ENCODE data around the gene SSBP4.

Gene SSBP4

GRCh38 chr19:18440936-18441803 is 22.0 kb downstream of the SSBP4 start:
- DNase-seq (ENCODE audit: low read depth), result no peak
- no peak overlapping the region for H3K4me3 ChIP-seq (ENCODE audit: low read depth, low read length)

- DNase-seq (ENCODE audit: low read depth), result no peak
- no peak overlapping the region for H3K4me3 ChIP-seq (ENCODE audit: low read depth, low read length)
Observed at GRCh38 chr19:18441804-18442788, 22.9 kb downstream of the SSBP4 start.

GRCh38 chr19:18442941-18443340 is 23.7 kb downstream of the SSBP4 start:
- H3K4me3 ChIP-seq (ENCODE audit: low read depth, low read length), result no peak overlapping the region
- DNase-seq (ENCODE audit: low read depth), result no peak

- no peak for DNase-seq (ENCODE audit: low read depth)
- H3K4me3 ChIP-seq (ENCODE audit: low read depth, low read length), result no peak overlapping the region
Observed at GRCh38 chr19:18443406-18443805, 24.2 kb downstream of the SSBP4 start.

GRCh38 chr19:18443831-18444230 is 24.6 kb downstream of the SSBP4 start:
- DNase-seq (ENCODE audit: low read depth), result no peak
- no peak overlapping the region for H3K4me3 ChIP-seq (ENCODE audit: low read depth, low read length)

- no peak overlapping the region for H3K4me3 ChIP-seq (ENCODE audit: low read depth, low read length)
Observed at GRCh38 chr19:18444513-18444912, 25.3 kb downstream of the SSBP4 start.

GRCh38 chr19:18445262-18445948 is 26.2 kb downstream of the SSBP4 start:
- H3K4me3 ChIP-seq (ENCODE audit: low read depth, low read length), result no peak overlapping the region
- no peak for DNase-seq (ENCODE audit: low read depth)

More at GRCh38 chr19:18444513-18444912, 25.3 kb downstream of the SSBP4 start:
- no peak for DNase-seq (ENCODE audit: low read depth)

- DNase-seq (ENCODE audit: low read depth), result no peak
- H3K4me3 ChIP-seq (ENCODE audit: low read depth, low read length), result no peak overlapping the region
Observed at GRCh38 chr19:18446145-18446810, 27.1 kb downstream of the SSBP4 start.

- no peak for DNase-seq (ENCODE audit: low read depth)
Observed at GRCh38 chr19:18446811-18447359, 27.7 kb downstream of the SSBP4 start.

GRCh38 chr19:18449552-18449951 is 30.4 kb downstream of the SSBP4 start:
- no peak for DNase-seq (ENCODE audit: low read depth)
- H3K4me3 ChIP-seq (ENCODE audit: low read depth, low read length), result no peak overlapping the region

More at GRCh38 chr19:18446811-18447359, 27.7 kb downstream of the SSBP4 start:
- no peak overlapping the region for H3K4me3 ChIP-seq (ENCODE audit: low read depth, low read length)

- no peak overlapping the region for H3K4me3 ChIP-seq (ENCODE audit: low read depth, low read length)
- DNase-seq (ENCODE audit: low read depth), result no peak
Observed at GRCh38 chr19:18450021-18450930, 31.1 kb downstream of the SSBP4 start.

GRCh38 chr19:18450931-18451836 is 32.0 kb downstream of the SSBP4 start:
- H3K4me3 ChIP-seq (ENCODE audit: low read depth, low read length), result no peak overlapping the region
- no peak for DNase-seq (ENCODE audit: low read depth)

- no peak for DNase-seq (ENCODE audit: low read depth)
- H3K4me3 ChIP-seq (ENCODE audit: low read depth, low read length), result no peak overlapping the region
Observed at GRCh38 chr19:18452386-18452785, 33.2 kb downstream of the SSBP4 start.

GRCh38 chr19:18453269-18454024 is 34.2 kb downstream of the SSBP4 start:
- DNase-seq (ENCODE audit: low read depth), result no peak
- no peak overlapping the region for H3K4me3 ChIP-seq (ENCODE audit: low read depth, low read length)

GRCh38 chr19:18456279-18456678 is 37.1 kb downstream of the SSBP4 start:
- DNase-seq (ENCODE audit: low read depth), result no peak
- no peak overlapping the region for H3K4me3 ChIP-seq (ENCODE audit: low read depth, low read length)

- no peak overlapping the region for H3K4me3 ChIP-seq (ENCODE audit: low read depth, low read length)
- DNase-seq (ENCODE audit: low read depth), result no peak
Observed at GRCh38 chr19:18456974-18457373, 37.8 kb downstream of the SSBP4 start.

Data from skeletal muscle cell (primary cell).